ENCODE measurements around the gene MAML3.

MAML3 gene

GRCh38 chr4:139904406-139904805 lies 249.6 kb downstream of the MAML3 start:
- Histone ChIP-seq H3K27ac (no peak overlapping the region), H3K27me3 (no peaks in the 10 kb centered on the region), H3K9me3 (no peaks in the 10 kb centered on the region), H3K4me3 (no peak overlapping the region), H3K4me1 (peaks cover 0 to 40% (median 16%) of the 10 kb centered on the region in 4 donors), H3K36me3 (no peaks in the 10 kb centered on the region)
- intact Hi-C loops (cut with DNase I; ENCODE audit: low total_unique reads), result no loop called here
- no peak for TF ChIP-seq CTCF (IDR thresholded peaks at IDR 0.05)
- no peak for DNase-seq

GRCh38 chr4:139903845-139904244 lies 250.1 kb downstream of the MAML3 start:
- intact Hi-C loops (cut with DNase I; ENCODE audit: low total_unique reads), result no loop called here
- Histone ChIP-seq H3K4me1 (peaks cover 0 to 42% (median 16%) of the 10 kb centered on the region in 4 donors), H3K27ac (no peak overlapping the region), H3K27me3 (no peaks in the 10 kb centered on the region), H3K36me3 (no peaks in the 10 kb centered on the region), H3K9me3 (no peaks in the 10 kb centered on the region), H3K4me3 (no peak overlapping the region)
- no peak for TF ChIP-seq CTCF (IDR thresholded peaks at IDR 0.05)
- DNase-seq, result no peak

- Histone ChIP-seq H3K4me3 (peak overlapping the region; percentile 42 to 43), H3K9me3 (no peaks in the 10 kb centered on the region), H3K36me3 (no peaks in the 10 kb centered on the region), H3K4me1 (peaks cover 0 to 42% (median 16%) of the 10 kb centered on the region in 4 donors), H3K27ac (peak overlapping the region in 1 of 2 donors; percentile 38), H3K27me3 (no peaks in the 10 kb centered on the region)
- intact Hi-C loops (cut with DNase I; ENCODE audit: low total_unique reads), result no loop called here
- DNase-seq, result no peak
- TF ChIP-seq CTCF (IDR thresholded peaks at IDR 0.05), result no peak
These were observed 251.4 kb downstream of the MAML3 start for GRCh38 chr4:139902321-139903320.

GRCh38 chr4:139901531-139902320 lies 252.3 kb downstream of the MAML3 start:
- peak overlapping the region; percentile 38 to 41 for H3K27ac ChIP-seq
- DNase-seq, result no peak

More at GRCh38 chr4:139901531-139902320, 252.3 kb downstream of the MAML3 start:
- H3K4me1 ChIP-seq, result peaks cover 0 to 35% (median 13%) of the 10 kb centered on the region in 4 donors
- no peaks in the 10 kb centered on the region for H3K9me3 ChIP-seq
- H3K27me3 ChIP-seq, result no peaks in the 10 kb centered on the region
- intact Hi-C loops (cut with DNase I; ENCODE audit: low total_unique reads), result no loop called here
- no peak for TF ChIP-seq CTCF (IDR thresholded peaks at IDR 0.05)
- no peaks in the 10 kb centered on the region for H3K36me3 ChIP-seq
- peak overlapping the region; percentile 42 to 43 for H3K4me3 ChIP-seq

Measured in tibial artery (tissue), 4 donors.